Diencephalon (tissue), 1 donor: ENCODE data around the gene POTEG. TPM values are rescaled to one million over a fixed set of nuclear protein-coding genes. Genes with fewer than 3 reads are reported as not detected.

ENCODE experiments used
- small RNA-seq: library from RNA; depleted of rRNA; stranded (forward); fragments of <200 nt; gene quantifications from one replicate; pipeline ENCODE3, GENCODE V24; 2014
- total RNA-seq: library from RNA; depleted of rRNA; stranded (reverse); fragments of >200 nt; gene quantifications from one replicate; pipeline ENCODE4 v1.2.3, GENCODE V29; 2014

The POTEG gene
- total RNA-seq, result not detected

GRCh38 chr14:19434241-19434640, at the start of gene POTEG:
Gene POTEG, minus strand, starts transcription at chr14:19434341. Its CDS starts 52 bp downstream, at chr14:19434289.

Small RNAs within 50 kb of the gene (small RNA-seq; reads per million reads assigned to genes)
- gene RNU6-1268P, result not detected
